DND-41 (cell line): ENCODE measurements around the gene PRAMEF1.

Experiments used
- CTCF ChIP-seq: IDR thresholded peaks from 2 replicates; pipeline ENCODE4 v1.5.1; 2012; ENCODE audit warnings: borderline replicate concordance, low read length, moderate library complexity, mild to moderate bottlenecking; ENCODE audit not compliant: poor library complexity, severe bottlenecking; ENCODE audit errors: extremely low read depth
- EZH2 ChIP-seq: IDR thresholded peaks from 3 replicates; pipeline ENCODE4 v1.6.1; 2012; ENCODE audit warnings: borderline replicate concordance, low read depth, mild to moderate bottlenecking, moderate library complexity, low read length, inconsistent platforms; ENCODE audit not compliant: severe bottlenecking

DNA sequence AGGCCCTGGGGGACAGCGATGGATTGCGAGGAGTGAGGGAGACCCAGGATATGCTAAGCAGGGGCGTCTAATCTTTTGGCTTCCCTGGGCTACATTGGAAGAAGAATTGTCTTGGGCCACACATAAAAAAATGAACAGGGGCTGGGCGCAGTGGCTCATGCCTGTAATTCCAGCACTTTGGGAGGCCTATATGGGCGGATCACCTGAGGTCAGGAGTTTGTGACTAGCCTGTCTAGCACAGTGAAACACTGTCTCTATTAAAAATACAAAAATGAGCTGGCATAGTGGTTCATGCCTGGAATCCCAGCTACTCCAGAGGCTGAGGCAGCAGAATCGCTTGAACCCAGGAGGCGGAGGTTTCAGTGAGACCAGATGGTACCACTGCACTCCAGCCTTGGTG is 28.4 kb upstream of the PRAMEF1 start:
- TF ChIP-seq EZH2, result no peak
- TF ChIP-seq CTCF, result no peak
